GM21381 (cell line): Measurements from ENCODE around the gene SERGEF.

Experiments
- ATAC-seq: cut with Tn5 transposase; IDR thresholded peaks from one replicate; pipeline ENCODE4 v1.9.1; 2021; ENCODE audit warnings: mild to moderate bottlenecking, moderate library complexity; ENCODE audit not compliant: unreplicated experiment

SERGEF gene

GRCh38 chr11:18012906-18013781 is at the start of gene SERGEF:
SERGEF (minus strand) TSS chr11:18013047; CDS start chr11:18013010, 37 bp downstream.
- peak; percentile 95 for ATAC-seq

- no peak for ATAC-seq
Measured at GRCh38 chr11:18061351-18061750, 48.5 kb upstream of the SERGEF start.

- ATAC-seq = no peak
Measured at GRCh38 chr11:18056561-18057181, 43.8 kb upstream of the SERGEF start.

- no peak for ATAC-seq
Measured at GRCh38 chr11:18054511-18055103, 41.8 kb upstream of the SERGEF start.

- ATAC-seq = no peak
Measured at GRCh38 chr11:18050848-18051247, 38.0 kb upstream of the SERGEF start.

GRCh38 chr11:18046116-18046777 is 33.4 kb upstream of the SERGEF start, which contains the start of gene TPH1:
TPH1 (minus strand) TSS chr11:18046269; CDS start chr11:18040762, 5,507 bp downstream.
- no peak for ATAC-seq

- ATAC-seq = no peak
Measured at GRCh38 chr11:18036456-18036855, 23.6 kb upstream of the SERGEF start.

- no peak for ATAC-seq
Measured at GRCh38 chr11:18027475-18027874, 14.6 kb upstream of the SERGEF start.

GRCh38 chr11:18022419-18022818 is 9.6 kb upstream of the SERGEF start:
- ATAC-seq = no peak

GRCh38 chr11:18019650-18020049 is 6.8 kb upstream of the SERGEF start:
- no peak for ATAC-seq

GRCh38 chr11:18016789-18017188 is 3.9 kb upstream of the SERGEF start:
- no peak for ATAC-seq

- ATAC-seq = no peak
Measured at GRCh38 chr11:18014876-18015275, 2.0 kb upstream of the SERGEF start.

GRCh38 chr11:18013790-18014507 is 1.1 kb upstream of the SERGEF start:
- ATAC-seq = no peak

- no peak for ATAC-seq
Measured at GRCh38 chr11:18012122-18012905, 533 bp downstream of the SERGEF start.

- no peak for ATAC-seq
Measured at GRCh38 chr11:18011633-18012032, 1.2 kb downstream of the SERGEF start.

- ATAC-seq = no peak
Measured at GRCh38 chr11:18010977-18011586, 1.8 kb downstream of the SERGEF start.

- ATAC-seq = no peak
Measured at GRCh38 chr11:18010121-18010670, 2.7 kb downstream of the SERGEF start.

GRCh38 chr11:18005376-18006129 is 7.3 kb downstream of the SERGEF start:
- ATAC-seq = no peak
